GM19328 (cell line): Measurements from ENCODE around the gene JAGN1.
"Not testable (repeated sequence)": the region's sequence is repeated elsewhere in the genome, so short reads cannot be mapped to it uniquely, and the experiment has no call there.

Experiments used
- ATAC-seq: cut with Tn5 transposase; IDR thresholded peaks from one replicate; pipeline ENCODE4 v1.9.1; 2021; ENCODE audit warnings: mild to moderate bottlenecking, moderate library complexity; ENCODE audit not compliant: unreplicated experiment

JAGN1 gene

DNA sequence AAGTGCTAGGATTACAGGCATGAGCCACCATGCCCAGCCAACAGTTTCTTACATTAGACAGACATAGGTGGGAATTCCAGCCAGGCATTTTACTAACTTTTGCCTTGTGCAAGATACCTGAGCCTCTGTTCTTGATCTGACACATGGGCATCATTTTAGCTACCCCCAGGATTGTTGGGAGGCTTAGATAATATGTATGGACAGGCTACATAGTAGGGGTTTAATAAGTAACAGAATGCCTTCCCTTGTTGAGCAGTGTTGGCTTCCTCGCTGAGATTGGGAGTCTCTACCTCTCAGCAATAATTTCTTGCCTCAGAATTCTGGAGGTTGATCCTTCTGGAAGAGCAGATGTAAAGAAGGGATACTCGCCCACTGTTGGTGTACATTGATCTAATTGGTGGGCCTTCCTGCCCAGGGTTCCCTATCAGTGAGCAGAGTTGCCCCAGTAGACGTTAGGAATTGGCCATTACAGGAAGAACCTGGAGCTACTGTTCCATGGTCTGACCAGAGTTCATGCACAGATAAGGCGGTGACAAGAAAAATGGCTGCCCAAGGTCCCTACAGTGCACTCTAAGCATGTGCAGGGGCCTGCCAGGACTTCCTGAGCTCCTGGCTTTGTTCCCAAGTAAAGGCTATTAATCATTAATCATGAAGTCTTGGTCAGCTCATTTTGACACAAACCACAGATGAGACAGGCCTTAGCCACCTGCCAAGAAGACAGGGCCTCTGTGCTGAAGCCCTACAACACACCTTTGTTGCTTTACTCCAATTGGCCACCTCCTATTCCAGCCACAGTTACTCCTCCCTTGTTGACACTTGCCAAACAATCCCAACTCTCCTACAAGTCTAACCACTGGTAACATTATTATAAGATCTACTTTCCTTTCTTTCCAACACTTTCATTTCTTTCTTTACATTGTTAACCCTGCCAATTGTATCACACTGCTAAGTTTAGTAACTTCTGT is 7.3 kb downstream of the JAGN1 start:
- ATAC-seq = no peak

DNA sequence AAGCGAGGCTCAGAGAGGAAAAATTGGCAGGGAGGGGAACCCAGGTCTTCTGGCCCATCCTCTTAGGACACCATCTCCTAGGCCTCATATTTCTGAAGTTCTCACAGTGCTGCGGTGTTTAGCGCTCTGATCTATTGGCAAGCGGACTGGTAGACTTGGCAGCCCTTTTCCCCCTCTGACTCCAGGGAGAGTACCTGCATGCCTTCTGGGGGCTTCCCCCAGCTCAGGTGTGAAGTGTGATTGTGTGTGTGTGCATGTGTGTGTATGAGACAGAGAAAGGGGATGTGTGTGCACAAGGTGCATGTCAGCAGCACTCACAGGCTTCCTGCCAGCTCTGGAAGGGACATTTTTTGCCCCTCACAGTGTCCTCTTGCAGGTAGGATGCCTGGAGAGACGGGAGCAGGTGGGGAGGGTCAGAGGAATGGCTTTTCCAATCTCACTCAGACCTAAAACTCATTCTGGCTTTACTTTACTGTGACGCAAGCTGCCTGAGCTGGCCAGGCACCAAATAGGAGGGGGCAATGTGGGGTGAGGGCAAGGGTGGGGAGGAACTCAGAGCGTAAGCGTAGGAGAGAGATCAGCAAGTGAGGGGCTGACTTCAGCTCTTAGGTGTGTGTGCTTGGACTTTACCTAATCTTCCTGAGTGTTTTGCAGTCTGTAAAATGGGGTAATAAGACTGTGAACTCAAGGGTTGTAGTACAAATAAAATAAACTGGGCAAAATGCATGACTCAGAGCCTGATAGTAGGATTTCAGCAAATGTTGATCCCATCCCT is 8.2 kb downstream of the JAGN1 start:
- no peak for ATAC-seq

DNA sequence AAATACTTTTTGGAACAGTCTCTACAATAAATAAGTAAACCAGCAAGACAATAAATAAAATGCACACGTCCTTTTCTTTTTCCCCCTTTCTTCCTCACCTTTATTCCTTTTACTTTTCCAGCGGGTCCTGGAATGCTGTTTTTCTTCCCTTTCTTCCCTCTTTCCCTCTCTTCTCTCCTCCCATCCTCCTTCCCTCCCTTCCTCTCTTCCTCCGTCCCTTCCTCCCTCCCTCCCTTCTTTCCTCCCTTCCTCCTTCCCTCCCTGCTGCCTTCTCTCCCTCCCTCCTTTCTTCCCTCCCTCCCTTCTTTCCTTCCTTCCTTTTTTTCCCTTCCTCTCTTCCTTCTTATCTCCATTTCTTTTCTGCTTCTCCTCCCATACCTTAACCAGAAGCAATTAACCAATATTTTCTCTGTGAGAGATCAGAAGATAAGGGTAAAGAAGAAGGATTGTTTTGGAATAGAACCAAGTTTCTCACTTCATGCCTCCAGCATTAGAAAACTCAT is 8.9 kb downstream of the JAGN1 start:
- no peak for ATAC-seq

DNA sequence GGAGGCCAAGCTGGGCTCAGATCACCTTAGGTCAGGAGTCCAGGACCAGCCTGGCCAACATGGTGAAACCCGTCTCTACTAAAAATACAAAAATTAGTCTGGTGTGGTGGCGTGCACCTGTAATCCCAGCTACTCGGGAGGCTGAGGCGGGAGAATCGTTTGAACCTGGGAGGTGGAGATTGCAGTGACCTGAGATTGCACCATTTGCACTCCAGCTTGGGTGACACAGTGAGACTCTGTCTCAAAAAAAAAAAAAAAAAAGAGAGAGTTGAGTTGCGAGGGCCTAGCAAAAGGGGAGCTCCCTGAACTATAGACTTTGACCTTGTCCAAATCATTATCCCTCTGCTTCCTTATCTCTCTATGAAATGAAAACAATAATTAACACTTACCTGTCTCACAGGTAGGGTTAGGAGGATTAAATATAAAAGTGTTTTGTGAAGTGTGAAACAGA is 10.6 kb downstream of the JAGN1 start:
- not testable (repeated sequence) for ATAC-seq

DNA sequence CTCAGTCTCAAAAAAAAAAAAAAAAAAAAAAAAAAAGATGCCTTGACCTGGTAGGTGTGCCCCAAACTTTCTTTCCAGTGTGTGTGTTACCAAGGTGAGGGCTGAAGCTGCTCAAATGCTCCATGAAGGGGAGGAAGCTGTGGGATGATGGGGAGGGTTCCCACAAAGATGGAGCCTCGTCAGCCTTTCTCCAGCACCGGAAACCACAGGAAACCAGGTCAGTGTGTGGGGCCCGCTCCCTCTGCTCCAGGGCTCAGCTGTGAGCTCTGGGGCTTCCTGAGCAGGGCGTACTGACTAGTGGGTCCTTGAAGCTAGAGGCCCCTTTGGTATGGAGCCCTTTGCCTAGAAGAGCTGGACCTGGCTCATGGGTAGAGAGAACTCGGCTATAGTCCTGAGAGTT is 11.6 kb downstream of the JAGN1 start:
- no peak for ATAC-seq

DNA sequence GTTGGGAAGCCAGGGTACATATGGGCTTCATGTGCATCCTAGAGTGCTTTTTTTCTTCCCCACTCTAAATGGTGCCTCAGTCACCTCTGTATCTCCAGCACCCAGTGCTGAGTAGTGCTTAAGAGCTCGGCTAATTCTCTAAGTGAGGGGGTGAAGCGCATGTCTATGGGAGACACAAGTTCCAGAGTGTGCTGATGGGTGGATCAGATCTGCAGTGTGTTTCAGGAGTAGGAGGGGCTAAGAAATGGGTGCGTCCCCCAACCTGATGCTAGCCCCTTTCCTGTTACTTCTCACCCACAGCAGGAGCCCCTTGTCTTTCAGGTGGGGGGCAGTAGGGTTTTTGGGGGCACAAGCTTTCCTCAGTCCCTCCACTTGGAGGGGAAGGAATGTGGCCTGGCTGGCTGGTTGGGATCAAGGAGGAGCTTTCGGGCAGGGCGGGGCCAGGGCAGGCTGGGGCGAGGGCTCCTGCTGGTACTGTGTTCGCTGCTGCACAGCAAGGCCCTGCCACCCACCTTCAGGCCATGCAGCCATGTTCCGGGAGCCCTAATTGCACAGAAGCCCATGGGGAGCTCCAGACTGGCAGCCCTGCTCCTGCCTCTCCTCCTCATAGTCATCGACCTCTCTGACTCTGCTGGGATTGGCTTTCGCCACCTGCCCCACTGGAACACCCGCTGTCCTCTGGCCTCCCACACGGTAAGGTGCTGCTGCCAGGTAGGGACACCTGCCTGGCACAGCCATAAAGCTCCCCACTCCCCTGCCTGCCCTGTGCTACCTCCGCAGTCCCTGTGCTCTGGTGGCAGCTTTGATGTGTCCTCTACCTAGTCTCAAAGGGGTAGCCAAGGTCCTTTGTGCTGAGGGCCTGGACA is 12.2 kb downstream of the JAGN1 start, which contains the start of gene IL17RE:
Gene IL17RE, plus strand, starts transcription at position 477 of the 866 bp plus-strand sequence. Its CDS starts 85 bp downstream, at position 562.
- no peak for ATAC-seq

DNA sequence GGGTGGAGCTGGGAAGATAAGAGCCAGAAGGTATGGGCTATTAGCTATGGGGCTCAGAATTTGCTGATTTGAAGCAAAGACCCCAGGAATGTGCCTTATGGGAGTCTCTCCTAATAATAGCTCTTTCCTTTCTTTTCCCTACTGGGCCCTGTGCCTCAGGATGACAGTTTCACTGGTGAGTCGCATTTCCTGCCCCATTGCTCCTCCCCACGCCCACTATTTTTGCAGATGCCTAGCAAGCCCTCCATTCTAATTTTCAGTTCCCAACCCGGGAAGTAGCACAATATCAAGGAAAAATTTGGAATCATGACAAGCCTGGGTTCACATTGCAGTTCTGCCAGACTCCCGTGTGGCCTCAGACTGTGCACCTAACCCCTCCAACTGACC is 12.8 kb downstream of the JAGN1 start:
- no peak for ATAC-seq

DNA sequence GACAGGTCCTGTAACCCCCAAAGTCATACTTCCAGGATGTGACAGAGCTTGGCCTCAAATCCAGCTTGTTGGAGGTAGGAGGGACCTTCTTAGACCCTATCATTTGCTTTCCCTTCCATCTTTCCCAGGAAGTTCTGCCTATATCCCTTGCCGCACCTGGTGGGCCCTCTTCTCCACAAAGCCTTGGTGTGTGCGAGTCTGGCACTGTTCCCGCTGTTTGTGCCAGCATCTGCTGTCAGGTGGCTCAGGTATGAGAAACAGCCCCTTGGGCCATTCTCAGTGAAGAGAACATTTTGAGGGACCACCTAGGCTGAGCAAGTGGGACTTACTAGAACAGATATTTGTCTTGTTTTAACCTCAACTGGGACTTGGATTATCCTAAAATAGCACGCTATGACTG is 13.5 kb downstream of the JAGN1 start:
- ATAC-seq = no peak

DNA sequence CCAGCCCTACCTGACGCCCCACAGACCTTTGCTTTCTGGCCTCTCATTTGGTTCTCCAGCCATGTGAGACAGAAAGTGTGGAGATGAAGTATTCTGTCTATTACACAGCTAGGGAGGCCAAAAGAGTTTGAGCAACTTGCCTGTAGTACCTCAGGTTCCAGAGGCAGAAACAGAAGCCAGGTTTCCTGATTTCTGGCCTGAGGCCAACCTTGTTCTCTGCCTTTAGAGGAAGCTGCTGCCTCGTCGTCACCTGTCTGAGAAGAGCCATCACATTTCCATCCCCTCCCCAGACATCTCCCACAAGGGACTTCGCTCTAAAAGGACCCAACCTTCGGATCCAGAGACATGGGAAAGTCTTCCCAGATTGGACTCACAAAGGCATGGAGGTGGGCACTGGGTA is 16.1 kb downstream of the JAGN1 start:
- no peak for ATAC-seq

DNA sequence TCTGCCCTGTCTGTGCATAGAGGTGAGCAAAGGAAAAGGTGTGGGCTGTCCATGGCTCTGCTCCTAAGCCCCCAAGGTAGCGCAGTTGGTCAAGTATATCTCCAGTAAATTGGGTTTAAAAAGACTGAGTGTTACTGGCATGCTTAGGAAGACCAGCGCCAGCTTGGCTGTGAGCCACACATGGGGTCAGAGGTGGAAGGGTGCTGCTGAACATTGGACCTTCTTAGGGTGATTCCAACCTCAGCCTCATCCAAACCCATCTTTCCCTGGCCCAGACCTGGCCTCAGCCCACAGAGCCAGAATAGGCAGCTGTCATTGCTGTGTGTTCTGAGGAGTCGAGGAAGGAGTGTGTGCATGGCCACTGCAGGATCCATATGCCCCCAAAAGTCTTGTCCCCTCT is 17.9 kb downstream of the JAGN1 start:
- ATAC-seq = no peak

DNA sequence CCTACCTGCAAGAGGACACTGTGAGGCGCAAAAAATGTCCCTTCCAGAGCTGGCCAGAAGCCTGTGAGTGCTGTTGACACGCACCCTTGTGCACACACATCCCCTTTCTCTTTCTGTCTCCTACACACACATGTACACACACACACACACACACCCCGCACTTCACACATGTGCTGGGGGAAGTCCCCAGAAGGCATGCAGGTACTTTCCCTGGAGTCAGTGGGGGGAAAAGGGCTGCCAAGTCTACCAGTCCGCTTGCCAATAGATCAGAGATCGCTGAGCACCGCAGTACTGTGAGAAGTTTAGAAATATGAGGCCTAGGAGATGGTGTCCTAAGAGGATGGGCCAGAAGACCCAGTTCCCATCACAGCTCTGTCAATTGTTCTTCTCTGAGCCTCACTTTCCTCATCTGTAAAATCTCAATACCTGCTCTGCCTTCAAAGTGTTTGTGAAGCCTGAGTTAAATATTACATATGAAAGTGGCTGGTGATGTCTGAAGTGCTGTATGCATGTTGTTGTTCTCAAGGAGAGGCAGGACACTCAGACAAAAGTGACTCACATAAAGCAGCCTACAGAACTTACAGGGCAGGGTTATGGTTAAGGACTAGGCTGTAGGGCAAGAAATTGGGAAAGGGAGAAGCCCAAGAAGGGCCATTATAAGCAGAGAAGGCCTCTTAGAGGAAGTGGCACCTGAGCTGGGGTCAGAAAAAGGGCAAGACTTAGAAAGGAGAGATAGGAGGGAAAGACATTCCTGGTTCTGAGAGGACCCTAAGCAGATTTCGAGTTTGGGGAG is 19.0 kb downstream of the JAGN1 start:
- no peak for ATAC-seq

DNA sequence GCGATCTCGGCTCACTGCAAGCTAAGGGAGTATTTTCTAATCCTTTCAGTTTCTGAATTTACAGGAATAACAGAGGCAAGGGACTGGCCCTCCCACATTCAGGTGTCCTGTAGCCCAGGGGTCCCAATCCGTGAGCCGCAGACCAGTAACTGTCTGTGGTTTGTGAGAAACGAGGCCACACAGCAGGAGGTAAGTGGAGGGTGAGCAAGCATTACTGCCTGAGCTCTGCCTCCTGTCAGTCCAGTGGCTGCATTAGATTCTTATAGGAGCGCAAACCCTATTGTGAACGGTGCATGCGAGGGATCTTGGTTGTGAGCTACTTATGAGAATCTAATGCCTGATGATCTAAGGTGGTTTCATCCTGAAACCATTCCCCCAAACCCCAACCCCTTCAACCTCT is 21.5 kb downstream of the JAGN1 start:
- ATAC-seq = no peak

DNA sequence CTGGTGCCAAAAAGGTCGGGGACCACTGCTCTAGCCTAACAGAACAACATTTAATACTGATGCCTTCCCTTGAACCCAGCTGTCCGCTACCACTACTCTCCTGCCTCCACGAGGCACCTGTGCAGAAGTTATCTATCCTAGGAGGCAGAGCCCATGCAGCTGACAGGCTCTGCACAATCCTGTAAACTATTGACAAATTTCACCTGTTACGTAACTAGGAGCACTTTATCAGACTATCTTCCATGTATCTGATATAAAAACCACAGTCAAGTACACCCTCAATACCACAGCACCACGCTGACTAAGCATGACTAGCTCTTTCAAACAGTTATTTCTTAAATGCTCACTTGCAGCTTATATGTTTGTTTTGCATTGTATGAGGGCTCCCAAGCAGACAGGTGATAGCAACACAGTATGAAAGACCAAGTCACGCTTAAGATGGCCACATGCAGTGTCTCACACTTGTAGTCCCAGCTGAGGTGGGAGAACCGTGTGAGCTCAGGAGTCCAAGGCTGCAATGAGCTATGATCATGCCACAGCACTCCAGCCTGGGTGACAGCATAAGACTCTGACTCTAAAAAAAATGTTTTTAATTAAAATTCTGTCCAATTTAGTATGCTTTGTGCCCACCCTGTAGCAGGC is 22.0 kb downstream of the JAGN1 start:
- no peak for ATAC-seq

DNA sequence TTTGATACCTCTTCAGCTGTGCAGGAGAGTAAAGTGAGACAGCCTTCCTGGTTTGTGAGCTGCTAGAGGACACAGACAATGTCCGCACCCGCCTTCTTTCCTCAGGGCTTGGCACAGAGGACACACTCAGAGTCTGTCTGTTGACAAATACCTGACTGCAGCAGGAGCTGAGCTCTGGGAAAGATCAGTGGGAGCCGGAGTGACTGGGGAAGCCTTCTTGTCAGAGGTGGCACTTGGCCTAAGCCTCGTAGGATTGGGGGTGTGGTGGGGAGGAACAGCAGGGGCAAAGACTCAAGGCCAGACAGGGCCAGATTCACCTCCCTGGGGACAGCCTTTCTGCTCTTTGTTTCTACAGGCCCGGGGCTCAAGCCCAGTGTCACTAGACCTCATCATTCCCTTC is 23.2 kb downstream of the JAGN1 start:
- no peak for ATAC-seq

DNA sequence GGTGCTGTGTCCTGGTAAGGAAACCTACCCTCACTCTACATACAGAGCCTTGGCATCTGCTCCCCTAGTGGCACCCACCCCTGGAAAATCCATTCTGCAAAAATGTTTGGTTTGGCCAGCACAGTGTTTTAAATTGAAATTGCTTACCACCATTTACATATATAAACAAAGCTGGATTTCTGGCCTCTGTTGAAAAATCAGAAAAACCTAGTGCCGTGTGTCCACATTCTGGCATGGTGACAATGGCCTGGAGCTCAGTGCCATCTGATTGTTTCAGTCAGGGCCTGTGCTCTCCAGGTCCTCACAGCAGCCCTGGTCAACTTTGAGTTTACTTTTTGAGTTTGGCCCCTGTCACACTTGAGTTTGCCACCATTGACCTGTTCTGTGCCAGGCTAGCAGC is 23.6 kb downstream of the JAGN1 start:
- no peak for ATAC-seq

DNA sequence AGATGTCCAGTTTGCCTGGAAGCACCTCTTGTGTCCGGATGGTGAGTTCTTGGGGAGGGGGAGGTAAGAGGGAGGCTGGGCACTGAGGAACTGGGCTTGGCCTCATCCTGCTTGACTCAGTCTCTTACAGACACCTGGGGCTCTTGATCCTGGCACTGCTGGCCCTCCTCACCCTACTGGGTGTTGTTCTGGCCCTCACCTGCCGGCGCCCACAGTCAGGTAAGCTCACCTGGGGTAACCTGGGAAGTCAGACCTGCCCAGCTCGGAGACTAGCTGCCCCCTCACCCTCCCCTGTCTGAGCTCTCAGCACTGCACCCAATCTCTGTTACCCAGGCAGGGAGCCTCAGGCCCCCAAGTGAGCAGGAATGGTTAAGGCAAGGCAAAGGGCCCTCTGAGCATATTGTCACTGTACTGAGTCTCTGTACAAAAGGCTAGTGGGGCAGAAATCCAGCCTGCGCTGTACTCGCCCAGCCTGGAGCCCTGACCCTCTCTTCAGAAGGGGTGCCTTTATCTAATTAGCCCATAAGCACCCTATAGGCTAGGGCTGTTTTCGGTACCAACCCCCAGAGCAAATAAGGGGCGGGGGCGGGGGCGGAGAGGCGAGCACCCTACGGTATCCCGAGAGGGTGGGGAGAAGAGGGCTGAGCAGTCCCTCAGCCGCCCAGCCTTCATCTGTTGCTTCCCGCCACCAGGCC is 24.3 kb downstream of the JAGN1 start:
- no peak for ATAC-seq

DNA sequence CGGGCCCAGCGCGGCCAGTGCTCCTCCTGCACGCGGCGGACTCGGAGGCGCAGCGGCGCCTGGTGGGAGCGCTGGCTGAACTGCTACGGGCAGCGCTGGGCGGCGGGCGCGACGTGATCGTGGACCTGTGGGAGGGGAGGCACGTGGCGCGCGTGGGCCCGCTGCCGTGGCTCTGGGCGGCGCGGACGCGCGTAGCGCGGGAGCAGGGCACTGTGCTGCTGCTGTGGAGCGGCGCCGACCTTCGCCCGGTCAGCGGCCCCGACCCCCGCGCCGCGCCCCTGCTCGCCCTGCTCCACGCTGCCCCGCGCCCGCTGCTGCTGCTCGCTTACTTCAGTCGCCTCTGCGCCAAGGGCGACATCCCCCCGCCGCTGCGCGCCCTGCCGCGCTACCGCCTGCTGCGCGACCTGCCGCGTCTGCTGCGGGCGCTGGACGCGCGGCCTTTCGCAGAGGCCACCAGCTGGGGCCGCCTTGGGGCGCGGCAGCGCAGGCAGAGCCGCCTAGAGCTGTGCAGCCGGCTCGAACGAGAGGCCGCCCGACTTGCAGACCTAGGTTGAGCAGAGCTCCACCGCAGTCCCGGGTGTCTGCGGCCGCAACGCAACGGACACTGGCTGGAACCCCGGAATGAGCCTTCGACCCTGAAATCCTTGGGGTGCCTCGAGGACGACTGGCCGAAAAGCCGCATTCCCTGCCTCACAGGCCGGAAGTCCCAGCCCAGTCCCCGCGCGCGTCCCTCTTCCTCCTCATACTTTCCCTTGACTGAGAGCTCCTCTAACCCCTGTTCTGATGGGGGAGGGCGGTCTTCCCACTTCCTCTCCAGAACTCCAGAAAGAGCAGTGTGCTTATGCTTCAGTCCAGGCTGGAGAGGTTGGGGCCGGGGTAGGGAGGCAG is 25.1 kb downstream of the JAGN1 start:
- no peak for ATAC-seq

DNA sequence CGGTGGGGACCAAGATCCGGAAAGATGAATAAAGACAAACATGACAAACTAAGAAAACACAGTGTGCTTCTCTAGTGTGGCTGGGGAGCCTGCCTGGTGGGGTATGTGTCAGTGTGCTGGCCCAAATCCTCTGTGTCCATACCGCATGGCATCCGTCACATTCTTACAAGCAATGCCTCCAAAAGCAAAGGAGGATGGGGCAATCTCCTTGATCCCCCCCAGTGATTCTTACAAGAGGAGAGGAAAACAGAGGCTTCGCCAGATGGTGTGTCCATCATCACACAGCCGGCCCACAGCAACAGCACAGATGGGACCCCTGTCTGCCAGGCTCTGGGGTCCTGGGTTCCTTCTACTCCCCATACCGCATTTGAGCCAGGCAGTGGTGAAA is 25.9 kb downstream of the JAGN1 start:
- no peak for ATAC-seq
